ENCODE measurements around the gene TBC1D5. TPM values are rescaled to one million over a fixed set of nuclear protein-coding genes. Genes with fewer than 3 reads are reported as not detected.

The TBC1D5 gene
- total RNA-seq, 1 experiment from 2014 or later: 36.4 TPM

- Histone ChIP-seq H3K27me3 (replicated peaks; ENCODE audit: control insufficient read depth, insufficient read depth, low read length) (no peaks in the 10 kb centered on the region), H3K36me3 (ENCODE audit: control insufficient read depth, insufficient read depth, low read length) (no peaks in the 10 kb centered on the region; the same call in 1 of the 2 replicates), H3K9me3 (no peaks in the 10 kb centered on the region), H3K4me1 (no peaks in the 10 kb centered on the region), H3K4me3 (ENCODE audit: low read depth, low read length) (no peak overlapping the region)
- Mint-ChIP-seq H3K4me3 (ENCODE audit: unreplicated experiment) (no peak overlapping the region), H3K27ac (ENCODE audit: unreplicated experiment) (no peak overlapping the region), H3K4me1 (ENCODE audit: low read depth, unreplicated experiment) (no peaks in the 10 kb centered on the region), H3K9me3 (ENCODE audit: unreplicated experiment) (no peaks in the 10 kb centered on the region), H3K36me3 (ENCODE audit: insufficient read depth, unreplicated experiment) (no peaks in the 10 kb centered on the region), H3K27me3 (ENCODE audit: insufficient read depth, unreplicated experiment) (no peaks in the 10 kb centered on the region)
- ChIA-PET POLR2A (no interaction called here), CTCF (no interaction called here)
- intact Hi-C loops (cut with micrococcal nuclease; ENCODE audit: unreplicated experiment): no loop called here
- TF ChIP-seq, protein P1, sequence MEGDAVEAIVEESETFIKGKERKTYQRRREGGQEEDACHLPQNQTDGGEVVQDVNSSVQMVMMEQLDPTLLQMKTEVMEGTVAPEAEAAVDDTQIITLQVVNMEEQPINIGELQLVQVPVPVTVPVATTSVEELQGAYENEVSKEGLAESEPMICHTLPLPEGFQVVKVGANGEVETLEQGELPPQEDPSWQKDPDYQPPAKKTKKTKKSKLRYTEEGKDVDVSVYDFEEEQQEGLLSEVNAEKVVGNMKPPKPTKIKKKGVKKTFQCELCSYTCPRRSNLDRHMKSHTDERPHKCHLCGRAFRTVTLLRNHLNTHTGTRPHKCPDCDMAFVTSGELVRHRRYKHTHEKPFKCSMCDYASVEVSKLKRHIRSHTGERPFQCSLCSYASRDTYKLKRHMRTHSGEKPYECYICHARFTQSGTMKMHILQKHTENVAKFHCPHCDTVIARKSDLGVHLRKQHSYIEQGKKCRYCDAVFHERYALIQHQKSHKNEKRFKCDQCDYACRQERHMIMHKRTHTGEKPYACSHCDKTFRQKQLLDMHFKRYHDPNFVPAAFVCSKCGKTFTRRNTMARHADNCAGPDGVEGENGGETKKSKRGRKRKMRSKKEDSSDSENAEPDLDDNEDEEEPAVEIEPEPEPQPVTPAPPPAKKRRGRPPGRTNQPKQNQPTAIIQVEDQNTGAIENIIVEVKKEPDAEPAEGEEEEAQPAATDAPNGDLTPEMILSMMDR (IDR thresholded peaks at IDR 0.05; ENCODE audit: insufficient read depth in 1 of 2, low read depth in 1 of 2, low read length in 1 of 2, severe bottlenecking in 1 of 2, unreplicated experiment in 1 of 2): no peak
- no TSS peak for BruUV-seq (replicated peaks)
- no peak for DNase-seq
Observed at GRCh38 chr3:17373304-17373703, 369.1 kb downstream of the TBC1D5 start.

DNA sequence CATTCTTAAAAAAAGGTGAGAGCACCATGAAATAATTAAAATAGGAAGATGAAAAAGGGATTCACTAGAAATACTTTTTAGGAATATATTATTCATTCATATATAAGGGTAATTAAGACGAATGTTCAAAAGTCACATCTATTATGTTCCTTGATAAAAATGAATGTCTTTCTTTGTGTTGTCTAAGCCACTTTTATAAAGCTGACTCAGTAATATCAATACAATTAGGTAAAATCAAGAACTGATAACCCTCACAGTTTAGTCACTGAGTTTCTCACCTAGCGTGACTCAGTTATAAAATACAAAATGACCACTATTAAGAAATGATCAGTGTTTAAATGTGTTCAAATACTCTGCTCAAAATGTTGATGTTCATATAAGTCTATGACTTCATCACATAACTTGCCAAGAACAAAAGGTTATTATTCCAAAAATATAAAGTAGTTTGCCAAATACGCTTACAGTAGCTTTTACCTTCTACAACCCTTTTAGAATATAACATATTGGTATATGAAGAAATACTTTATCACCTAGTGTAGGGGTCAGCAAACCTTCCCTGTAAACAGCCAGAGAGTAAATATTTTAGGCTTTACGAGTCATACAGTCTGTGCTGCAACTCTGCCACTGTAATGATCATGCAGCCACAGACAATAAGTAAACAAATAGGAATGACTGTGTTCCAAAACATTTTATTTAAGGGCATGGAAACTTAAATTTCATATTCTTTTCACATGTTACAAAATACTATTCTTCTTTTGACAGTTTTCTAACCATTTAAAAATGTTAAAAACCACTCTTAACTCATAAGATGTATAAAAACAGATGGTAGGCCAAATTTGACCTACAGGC is 369.8 kb downstream of the TBC1D5 start:
- POLR2A ChIA-PET: no interaction called here
- Mint-ChIP-seq H3K36me3 (ENCODE audit: insufficient read depth, unreplicated experiment) (no peaks in the 10 kb centered on the region), H3K27me3 (ENCODE audit: insufficient read depth, unreplicated experiment) (no peaks in the 10 kb centered on the region), H3K27ac (ENCODE audit: unreplicated experiment) (no peak overlapping the region), H3K9me3 (ENCODE audit: unreplicated experiment) (no peaks in the 10 kb centered on the region), H3K4me1 (ENCODE audit: low read depth, unreplicated experiment) (no peaks in the 10 kb centered on the region), H3K4me3 (ENCODE audit: unreplicated experiment) (no peak overlapping the region)
- H3K4me3 ChIP-seq (ENCODE audit: low read depth, low read length): no peak overlapping the region
- no peaks in the 10 kb centered on the region for H3K27me3 ChIP-seq (replicated peaks; ENCODE audit: control insufficient read depth, insufficient read depth, low read length)
- no peaks in the 10 kb centered on the region; the same call in 1 of the 2 replicates for H3K36me3 ChIP-seq (ENCODE audit: control insufficient read depth, insufficient read depth, low read length)
- H3K9me3 ChIP-seq: no peaks in the 10 kb centered on the region
- no peak for DNase-seq
- CTCF ChIA-PET: no interaction called here
- TF ChIP-seq, protein P1 (IDR thresholded peaks at IDR 0.05; ENCODE audit: insufficient read depth in 1 of 2, low read depth in 1 of 2, low read length in 1 of 2, severe bottlenecking in 1 of 2, unreplicated experiment in 1 of 2): no peak
- H3K4me1 ChIP-seq: no peaks in the 10 kb centered on the region
- intact Hi-C loops (cut with micrococcal nuclease; ENCODE audit: unreplicated experiment): no loop called here
- no TSS peak for BruUV-seq (replicated peaks)

GRCh38 chr3:17369973-17370372 is 372.5 kb downstream of the TBC1D5 start:
- no peaks in the 10 kb centered on the region for H3K27me3 Mint-ChIP-seq (ENCODE audit: insufficient read depth, unreplicated experiment)

More at GRCh38 chr3:17369973-17370372, 372.5 kb downstream of the TBC1D5 start:
- Histone ChIP-seq H3K36me3 (ENCODE audit: control insufficient read depth, insufficient read depth, low read length) (no peaks in the 10 kb centered on the region; the same call in 1 of the 2 replicates), H3K4me3 (ENCODE audit: low read depth, low read length) (no peak overlapping the region), H3K9me3 (no peaks in the 10 kb centered on the region), H3K4me1 (no peaks in the 10 kb centered on the region), H3K27me3 (replicated peaks; ENCODE audit: control insufficient read depth, insufficient read depth, low read length) (no peaks in the 10 kb centered on the region)
- H3K4me1 Mint-ChIP-seq (ENCODE audit: low read depth, unreplicated experiment): no peaks in the 10 kb centered on the region
- H3K4me3 Mint-ChIP-seq (ENCODE audit: unreplicated experiment): no peak overlapping the region
- intact Hi-C loops (cut with micrococcal nuclease; ENCODE audit: unreplicated experiment): no loop called here
- H3K36me3 Mint-ChIP-seq (ENCODE audit: insufficient read depth, unreplicated experiment): no peaks in the 10 kb centered on the region
- H3K27ac Mint-ChIP-seq (ENCODE audit: unreplicated experiment): no peak overlapping the region
- CTCF ChIA-PET: no interaction called here
- TF ChIP-seq, protein P1 (IDR thresholded peaks at IDR 0.05; ENCODE audit: insufficient read depth in 1 of 2, low read depth in 1 of 2, low read length in 1 of 2, severe bottlenecking in 1 of 2, unreplicated experiment in 1 of 2): no peak
- POLR2A ChIA-PET: no interaction called here
- no TSS peak for BruUV-seq (replicated peaks)
- DNase-seq: no peak
- no peaks in the 10 kb centered on the region for H3K9me3 Mint-ChIP-seq (ENCODE audit: unreplicated experiment)
